ACC112 (cell line): ENCODE data around the gene DEAF1.

Source experiments
- H2AFZ ChIP-seq: fragments of 200-600 bp; sonication (generic); one replicate; pipeline ENCODE4 v1.6.0; 2017; ENCODE audit warnings: antibody characterized with exemption, low read length; ENCODE audit not compliant: unreplicated experiment
- H3K27ac ChIP-seq: fragments of 200-600 bp; sonication (generic); 2 replicates; pipeline ENCODE4 v1.5.1; 2014; ENCODE audit warnings: low read depth, mild to moderate bottlenecking, antibody characterized with exemption, low read length, moderate library complexity
- H3K27me3 ChIP-seq: fragments of 200-600 bp; sonication (generic); 2 replicates; pipeline ENCODE4 v1.6.1; 2014; ENCODE audit warnings: mild to moderate bottlenecking, antibody characterized with exemption, low read length, moderate library complexity, mixed read lengths; ENCODE audit not compliant: insufficient read depth
- H3K36me3 ChIP-seq: fragments of 200-600 bp; sonication (generic); 2 replicates; pipeline ENCODE4 v1.6.1; 2016; ENCODE audit warnings: mild to moderate bottlenecking, antibody characterized with exemption, low read length, moderate library complexity, mixed read lengths; ENCODE audit not compliant: insufficient read depth
- H3K4me1 ChIP-seq: fragments of 200-600 bp; sonication (generic); one replicate; pipeline ENCODE4 v1.6.1; 2016; ENCODE audit warnings: low read length, mixed read lengths; ENCODE audit not compliant: insufficient read depth, unreplicated experiment, control insufficient read depth
- H3K4me3 ChIP-seq: fragments of 200-600 bp; sonication (generic); 2 replicates; pipeline ENCODE4 v1.5.1; 2014; ENCODE audit warnings: mild to moderate bottlenecking, low read depth, low read length
- H3K79me2 ChIP-seq: fragments of 200-600 bp; sonication (generic); one replicate; pipeline ENCODE4 v1.6.0; 2016; ENCODE audit warnings: low read length; ENCODE audit not compliant: control insufficient read depth, unreplicated experiment, insufficient read depth

The DEAF1 gene

GRCh38 chr11:620935-621814 lies 73.8 kb downstream of the DEAF1 start:
- Histone ChIP-seq H3K27me3 (no peaks in the 10 kb centered on the region), H3K4me1 (peaks cover 6% of the 10 kb centered on the region), H3K4me3 (no peak overlapping the region), H2AFZ (no peak overlapping the region), H3K27ac (no peak overlapping the region), H3K79me2 (no peaks in the 10 kb centered on the region), H3K36me3 (no peaks in the 10 kb centered on the region)

GRCh38 chr11:620201-620600 lies 74.8 kb downstream of the DEAF1 start:
- Histone ChIP-seq H3K79me2 (peaks cover 3% of the 10 kb centered on the region), H3K36me3 (peaks cover 2% of the 10 kb centered on the region; the same call in 1 of the 2 replicates), H3K27ac (no peak overlapping the region), H2AFZ (no peak overlapping the region), H3K4me3 (no peak overlapping the region), H3K27me3 (no peaks in the 10 kb centered on the region), H3K4me1 (peaks cover 8% of the 10 kb centered on the region)

- Histone ChIP-seq H3K4me1 (peaks cover 14% of the 10 kb centered on the region), H2AFZ (no peak overlapping the region), H3K27ac (no peak overlapping the region), H3K27me3 (no peaks in the 10 kb centered on the region), H3K4me3 (no peak overlapping the region), H3K79me2 (peaks cover 8% of the 10 kb centered on the region), H3K36me3 (peaks cover 7% of the 10 kb centered on the region; the same call in 1 of the 2 replicates)
Observed at GRCh38 chr11:619628-620050, 75.4 kb downstream of the DEAF1 start.

- Histone ChIP-seq H3K4me3 (no peak overlapping the region), H2AFZ (no peak overlapping the region), H3K27me3 (no peaks in the 10 kb centered on the region), H3K36me3 (peaks cover 13% of the 10 kb centered on the region; the same call in 1 of the 2 replicates), H3K79me2 (peaks cover 14% of the 10 kb centered on the region), H3K27ac (no peak overlapping the region), H3K4me1 (peaks cover 20% of the 10 kb centered on the region)
Observed at GRCh38 chr11:618856-619627, 76.0 kb downstream of the DEAF1 start.

- H3K79me2 ChIP-seq, result peaks cover 19% of the 10 kb centered on the region
- peaks cover 18% of the 10 kb centered on the region; the same call in 1 of the 2 replicates for H3K36me3 ChIP-seq
- H3K27ac ChIP-seq, result no peak overlapping the region
- no peak overlapping the region for H2AFZ ChIP-seq
- H3K4me1 ChIP-seq, result peaks cover 21% of the 10 kb centered on the region
- no peaks in the 10 kb centered on the region for H3K27me3 ChIP-seq
- no peak overlapping the region for H3K4me3 ChIP-seq
Observed at GRCh38 chr11:617912-618682, 76.9 kb downstream of the DEAF1 start.

- H3K4me1 ChIP-seq, result peaks cover 25% of the 10 kb centered on the region
Observed at GRCh38 chr11:617199-617911, 77.7 kb downstream of the DEAF1 start.

GRCh38 chr11:616320-617198 lies 78.5 kb downstream of the DEAF1 start:
- Histone ChIP-seq H3K36me3 (peaks cover 20% of the 10 kb centered on the region; the same call in 1 of the 2 replicates), H3K4me3 (peak overlapping the region; percentile 99), H3K4me1 (peaks cover 25% of the 10 kb centered on the region), H3K27ac (peak overlapping the region; percentile 93), H2AFZ (no peak overlapping the region), H3K79me2 (peaks cover 19% of the 10 kb centered on the region), H3K27me3 (no peaks in the 10 kb centered on the region)

More at GRCh38 chr11:617199-617911, 77.7 kb downstream of the DEAF1 start:
- no peak overlapping the region for H3K4me3 ChIP-seq
- H3K36me3 ChIP-seq, result peaks cover 20% of the 10 kb centered on the region; the same call in 1 of the 2 replicates
- H2AFZ ChIP-seq, result no peak overlapping the region
- H3K27ac ChIP-seq, result no peak overlapping the region
- peaks cover 19% of the 10 kb centered on the region for H3K79me2 ChIP-seq
- no peaks in the 10 kb centered on the region for H3K27me3 ChIP-seq

- H2AFZ ChIP-seq, result no peak within 1 kb of the TSS
- peak within 1 kb of the TSS; percentile 93 for H3K27ac ChIP-seq
- peaks cover 26% of the 10 kb centered on the region; the same call in 1 of the 2 replicates for H3K36me3 ChIP-seq
- H3K79me2 ChIP-seq, result peaks cover 19% of the 10 kb centered on the region
- H3K4me3 ChIP-seq, result peak within 1 kb of the TSS; percentile 99
- H3K4me1 ChIP-seq, result peaks cover 25% of the 10 kb centered on the region
- H3K27me3 ChIP-seq, result no peaks in the 10 kb centered on the region
Observed at GRCh38 chr11:615504-616319, 79.3 kb downstream of the DEAF1 start, which contains the start of gene IRF7. Gene IRF7, minus strand, starts transcription at chr11:615950. Its CDS starts 586 bp downstream, at chr11:615364.
